ENCODE measurements around the gene CD248.

- TF ChIP-seq TFCP2L1 (CRISPR knock-in tag; IDR thresholded peaks at IDR 0.05) (no peak), HDAC2 (IDR thresholded peaks at IDR 0.05) (no peak), POLR2AphosphoS2 (conservative IDR thresholded peaks at IDR 0.05; ENCODE audit: low read length) (no peak), RAD21 (conservative IDR thresholded peaks at IDR 0.05 in 1 of 2, IDR thresholded peaks at IDR 0.05 in 1 of 2) (no peak), EP300 (IDR thresholded peaks at IDR 0.05) (no peak), POLR2A (IDR thresholded peaks at IDR 0.05; ENCODE audit: low read length) (no peak), CHD2 (IDR thresholded peaks at IDR 0.05; ENCODE audit: low read length, partially characterized antibody) (no peak), CTCF (IDR thresholded peaks at IDR 0.05) (no peak), USF2 (IDR thresholded peaks at IDR 0.05) (no peak), PHF8 (IDR thresholded peaks at IDR 0.05; ENCODE audit: borderline replicate concordance, low read depth) (no peak), FOSL2 (IDR thresholded peaks at IDR 0.05) (no peak), FOSL2 (CRISPR knock-in tag; IDR thresholded peaks at IDR 0.05) (no peak)
Measured at GRCh38 chr11:66314186-66314501, 2.7 kb downstream of the CD248 start.
